GM12878 (cell line): ENCODE data around the gene DYDC2.

Experiments used
- CHD1 ChIP-seq: IDR thresholded peaks from 2 replicates; pipeline ENCODE4 v1.6.1; 2012; ENCODE audit warnings: low read depth, low read length, improper control_type of control experiment
- CTCF ChIP-seq, 3 experiments: IDR thresholded peaks in 2 of 3; conservative IDR thresholded peaks in 1 of 3; 2 replicates each; pipeline ENCODE4 v1.5.1; 2011; ENCODE audit warnings: low read depth in 3 of 3, low read length in 3 of 3, mild to moderate bottlenecking in 3 of 3, control low read depth in 2 of 3, moderate library complexity in 2 of 3, inconsistent platforms in 1 of 3, mixed read lengths in 1 of 3; ENCODE audit not compliant: control insufficient read depth in 2 of 3, insufficient read depth in 1 of 3; ENCODE audit errors: extremely low read depth in 1 of 3
- GABPA ChIP-seq: IDR thresholded peaks from 2 replicates; pipeline ENCODE4 v1.6.1; 2014; ENCODE audit warnings: antibody characterized with exemption, low read depth, mild to moderate bottlenecking, inconsistent platforms
- JUND ChIP-seq: IDR thresholded peaks from 2 replicates; pipeline ENCODE4 v1.6.1; 2012; ENCODE audit warnings: low read depth, mild to moderate bottlenecking, low read length, improper control_type of control experiment, moderate library complexity
- POLR2A ChIP-seq: IDR thresholded peaks from 2 replicates; pipeline ENCODE4 v1.6.1; 2011; ENCODE audit warnings: low read depth, mild to moderate bottlenecking, low read length
- STAT3 ChIP-seq: IDR thresholded peaks from 2 replicates; pipeline ENCODE4 v1.6.1; 2011; ENCODE audit warnings: low read depth, low read length, improper control_type of control experiment

GRCh38 chr10:80410122-80410521 is 53.5 kb downstream of the DYDC2 start:
- TF ChIP-seq CTCF (IDR thresholded peaks at IDR 0.05 in 2 of 3, conservative IDR thresholded peaks at IDR 0.05 in 1 of 3; ENCODE audit: control insufficient read depth in 2 of 3, extremely low read depth in 1 of 3, insufficient read depth in 1 of 3, low read depth in 3 of 3, low read length in 3 of 3) = no peak
- no peak for TF ChIP-seq CHD1
- TF ChIP-seq POLR2A = no peak
- no peak for TF ChIP-seq JUND
- TF ChIP-seq GABPA = no peak
- TF ChIP-seq STAT3 = no peak
